SKM-1 treated with dmso at 0.1 percent for 144 hours (cell line): ENCODE measurements around the gene HLA-DMA.

Source experiments
- DNase-seq: peaks from one replicate; lab custom pipeline; 2025; ENCODE audit not compliant: unreplicated experiment; lab: John Stamatoyannopoulos, UW

Gene HLA-DMA

GRCh38 chr6:32974541-32975308, 21.8 kb upstream of the HLA-DMA start:
- DNase-seq = no peak

- DNase-seq = peak; percentile 49
Measured at GRCh38 chr6:32974016-32974333, 21.1 kb upstream of the HLA-DMA start.

- no peak for DNase-seq
Measured at GRCh38 chr6:32973144-32974015, 20.5 kb upstream of the HLA-DMA start.

- peak; percentile 82 for DNase-seq
Measured at GRCh38 chr6:32972353-32973143, 19.7 kb upstream of the HLA-DMA start.

- DNase-seq = peak; percentile 99
Measured at GRCh38 chr6:32971581-32972352, 18.9 kb upstream of the HLA-DMA start.

GRCh38 chr6:32971242-32971580, 18.3 kb upstream of the HLA-DMA start:
- DNase-seq = no peak

- DNase-seq = peak; percentile 46
Measured at GRCh38 chr6:32970413-32971241, 17.7 kb upstream of the HLA-DMA start.

GRCh38 chr6:32969685-32970412, 17.0 kb upstream of the HLA-DMA start:
- peak; percentile 86 for DNase-seq

GRCh38 chr6:32968867-32969684, 16.2 kb upstream of the HLA-DMA start:
- peak; percentile 64 for DNase-seq

- DNase-seq = peak; percentile 95
Measured at GRCh38 chr6:32968093-32968866, 15.4 kb upstream of the HLA-DMA start, which contains the start of gene BRD2. BRD2 (plus strand) TSS chr6:32968594; CDS start chr6:32972899, 4,305 bp downstream.

GRCh38 chr6:32967151-32968091, 14.5 kb upstream of the HLA-DMA start:
- peak; percentile 76 for DNase-seq

- DNase-seq = no peak
Measured at GRCh38 chr6:32964776-32965175, 11.9 kb upstream of the HLA-DMA start.

GRCh38 chr6:32963866-32964265, 11.0 kb upstream of the HLA-DMA start:
- DNase-seq = no peak

- DNase-seq = no peak
Measured at GRCh38 chr6:32962213-32962826, 9.4 kb upstream of the HLA-DMA start.

- no peak for DNase-seq
Measured at GRCh38 chr6:32960563-32960962, 7.7 kb upstream of the HLA-DMA start.

GRCh38 chr6:32956176-32956575, 3.3 kb upstream of the HLA-DMA start:
- no peak for DNase-seq
